Fibroblast of mammary gland (primary cell): ENCODE results near the gene ZYX.

Experiments
- DNase-seq: peaks from one replicate; pipeline ENCODE4 v3.0.0-alpha.2; 2010; ENCODE audit warnings: low read depth
- H3K4me3 ChIP-seq: 2 replicates; pipeline ENCODE4 v1.5.1; 2011; ENCODE audit warnings: low read depth, mild to moderate bottlenecking, low read length, moderate library complexity; ENCODE audit not compliant: control insufficient read depth
- TF ChIP-seq, protein P1 (sequence below): conservative IDR thresholded peaks from 2 replicates; pipeline ENCODE4 v1.5.1; 2011; ENCODE audit warnings: low read depth, low read length, inconsistent platforms; ENCODE audit not compliant: control insufficient read depth, insufficient read depth

Gene ZYX

DNA sequence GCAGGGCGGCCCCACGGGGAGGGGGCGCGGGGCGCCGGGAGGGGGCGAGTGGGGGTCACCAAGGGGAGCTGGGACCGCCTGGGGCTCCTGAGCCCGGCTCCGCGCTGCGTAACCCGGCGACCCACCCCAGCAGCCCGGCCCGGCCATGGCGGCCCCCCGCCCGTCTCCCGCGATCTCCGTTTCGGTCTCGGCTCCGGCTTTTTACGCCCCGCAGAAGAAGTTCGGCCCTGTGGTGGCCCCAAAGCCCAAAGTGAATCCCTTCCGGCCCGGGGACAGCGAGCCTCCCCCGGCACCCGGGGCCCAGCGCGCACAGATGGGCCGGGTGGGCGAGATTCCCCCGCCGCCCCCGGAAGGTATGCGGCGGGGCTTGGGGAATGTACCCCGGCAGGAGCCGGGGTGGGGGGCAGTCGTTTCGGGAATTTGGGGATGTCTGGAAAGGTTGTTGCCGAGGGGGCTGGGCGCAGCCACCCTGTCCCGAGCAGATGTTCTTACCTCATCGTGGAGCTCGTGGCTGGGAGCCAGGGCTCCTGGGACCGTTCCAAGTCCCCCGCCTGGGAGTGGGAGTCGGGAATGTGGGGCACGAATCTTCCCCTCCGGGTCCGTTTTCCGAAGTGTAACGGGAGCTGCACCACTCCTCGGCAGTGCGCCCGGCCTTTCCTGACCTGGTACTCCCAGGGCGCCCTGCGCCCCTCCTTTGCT is 431 bp downstream of the ZYX start:
- DNase-seq = peak; percentile 77
- TF ChIP-seq, protein P1, sequence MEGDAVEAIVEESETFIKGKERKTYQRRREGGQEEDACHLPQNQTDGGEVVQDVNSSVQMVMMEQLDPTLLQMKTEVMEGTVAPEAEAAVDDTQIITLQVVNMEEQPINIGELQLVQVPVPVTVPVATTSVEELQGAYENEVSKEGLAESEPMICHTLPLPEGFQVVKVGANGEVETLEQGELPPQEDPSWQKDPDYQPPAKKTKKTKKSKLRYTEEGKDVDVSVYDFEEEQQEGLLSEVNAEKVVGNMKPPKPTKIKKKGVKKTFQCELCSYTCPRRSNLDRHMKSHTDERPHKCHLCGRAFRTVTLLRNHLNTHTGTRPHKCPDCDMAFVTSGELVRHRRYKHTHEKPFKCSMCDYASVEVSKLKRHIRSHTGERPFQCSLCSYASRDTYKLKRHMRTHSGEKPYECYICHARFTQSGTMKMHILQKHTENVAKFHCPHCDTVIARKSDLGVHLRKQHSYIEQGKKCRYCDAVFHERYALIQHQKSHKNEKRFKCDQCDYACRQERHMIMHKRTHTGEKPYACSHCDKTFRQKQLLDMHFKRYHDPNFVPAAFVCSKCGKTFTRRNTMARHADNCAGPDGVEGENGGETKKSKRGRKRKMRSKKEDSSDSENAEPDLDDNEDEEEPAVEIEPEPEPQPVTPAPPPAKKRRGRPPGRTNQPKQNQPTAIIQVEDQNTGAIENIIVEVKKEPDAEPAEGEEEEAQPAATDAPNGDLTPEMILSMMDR = no peak
- H3K4me3 ChIP-seq = peak overlapping the region; percentile 93

DNA sequence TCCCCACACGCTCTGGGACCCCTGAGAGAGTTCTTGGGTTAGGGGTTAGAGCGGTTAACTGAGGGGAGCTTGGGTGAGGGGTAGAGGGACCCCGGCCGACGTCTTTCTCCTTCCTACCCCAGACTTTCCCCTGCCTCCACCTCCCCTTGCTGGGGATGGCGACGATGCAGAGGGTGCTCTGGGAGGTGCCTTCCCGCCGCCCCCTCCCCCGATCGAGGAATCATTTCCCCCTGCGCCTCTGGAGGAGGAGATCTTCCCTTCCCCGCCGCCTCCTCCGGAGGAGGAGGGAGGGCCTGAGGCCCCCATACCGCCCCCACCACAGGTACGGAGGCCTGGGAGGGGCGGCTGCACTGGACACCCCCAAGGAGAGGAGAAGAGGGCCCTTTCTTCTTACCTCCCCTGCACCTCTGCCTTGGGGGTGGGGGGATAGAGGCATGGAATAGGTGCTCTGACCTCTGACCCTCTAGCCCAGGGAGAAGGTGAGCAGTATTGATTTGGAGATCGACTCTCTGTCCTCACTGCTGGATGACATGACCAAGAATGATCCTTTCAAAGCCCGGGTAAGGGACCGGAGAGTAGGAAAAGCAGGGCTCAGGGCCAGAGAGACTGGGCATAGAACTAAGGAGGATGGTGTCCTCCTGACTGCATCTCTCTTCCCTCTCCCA is 1.1 kb downstream of the ZYX start:
- H3K4me3 ChIP-seq = peak overlapping the region; percentile 93
- DNase-seq = no peak
- TF ChIP-seq, protein P1 = no peak

- H3K4me3 ChIP-seq = peak overlapping the region; percentile 93
- TF ChIP-seq, protein P1 = no peak
- DNase-seq = no peak
Measured at GRCh38 chr7:143382791-143383641, 1.9 kb downstream of the ZYX start.

DNA sequence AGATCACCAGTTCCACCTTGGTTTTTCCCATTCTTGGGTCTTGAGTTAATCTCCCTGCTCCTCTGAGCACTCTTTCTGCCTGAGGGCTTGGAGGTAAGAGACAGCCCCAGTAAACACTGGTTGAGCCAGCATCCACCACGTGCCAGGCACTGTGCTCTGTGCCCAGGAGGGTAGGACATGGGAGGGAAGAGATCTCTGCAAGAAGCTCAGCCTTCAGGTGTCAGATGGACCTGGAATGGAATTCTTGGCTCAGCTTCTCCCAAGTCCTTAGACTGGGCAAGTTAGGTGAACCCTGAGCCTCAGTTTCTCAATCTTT is 2.5 kb downstream of the ZYX start:
- peak overlapping the region; percentile 93 for H3K4me3 ChIP-seq

DNA sequence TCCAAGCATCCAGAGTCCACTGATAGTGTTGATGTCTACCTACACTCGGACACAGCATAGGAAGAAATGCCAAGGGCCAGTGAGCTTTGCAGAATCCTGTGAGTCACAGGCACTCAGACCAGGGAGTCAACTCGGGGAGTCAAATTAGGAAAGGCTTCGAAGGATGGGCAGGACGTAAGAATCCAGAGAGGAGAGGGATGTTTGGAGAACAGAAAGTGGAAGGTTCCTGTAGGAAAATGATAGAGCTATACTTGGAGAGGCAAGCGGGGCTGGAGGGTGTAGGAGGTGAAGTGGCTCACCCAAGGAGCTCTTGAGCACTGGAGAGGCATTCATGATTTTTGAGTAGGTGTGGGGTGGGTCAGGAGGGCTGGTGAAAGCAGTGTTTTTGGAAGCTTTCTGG is 3.0 kb downstream of the ZYX start:
- peak overlapping the region; percentile 93 for H3K4me3 ChIP-seq
- TF ChIP-seq, protein P1 = no peak
- peak; percentile 85 for DNase-seq

More for the DNA sequence above, 2.5 kb downstream of the ZYX start:
- TF ChIP-seq, protein P1 = no peak
- DNase-seq = peak; percentile 32

GRCh38 chr7:143384661-143385631 is 3.8 kb downstream of the ZYX start:
- peak; percentile 76 for DNase-seq
- TF ChIP-seq, protein P1 = no peak
- peak overlapping the region; percentile 93 for H3K4me3 ChIP-seq
